H1 (cell line): ENCODE results near the gene KRTAP12-3. TPM values are rescaled to one million over a fixed set of nuclear protein-coding genes. Genes with fewer than 3 reads are reported as not detected.

Source experiments
- CTCF ChIA-PET: fragments of 300-600 bp; sonication (Branson Sonifier 250); formaldehyde crosslinking; loops from one replicate; lab custom pipeline; 2021; ENCODE audit not compliant: partially characterized antibody; lab: Charles Lee
- POLR2A ChIA-PET: fragments of 300-600 bp; sonication (Branson Sonifier 250); formaldehyde crosslinking; loops from one replicate; lab custom pipeline; 2021; ENCODE audit warnings: inconsistent platforms; ENCODE audit not compliant: partially characterized antibody; lab: Charles Lee
- DNase-seq, 2 experiments: peaks; one replicate each; pipeline versions ENCODE4 v3.0.0 to v3.0.0-alpha.2; 2010 to 2022; ENCODE audit warnings: low spot score in 2 of 2, low read depth in 1 of 2, mixed read lengths in 1 of 2
- FAIRE-seq: peaks from 2 replicates; lab custom pipeline; 2011; peaks lifted over from hg19 to GRCh38; lab: Jason Lieb, UNC
- H2AFZ ChIP-seq: 2 replicates; pipeline ENCODE4 v1.8.1; 2012; ENCODE audit warnings: low read length, inconsistent platforms
- H2AK5ac ChIP-seq: 2 replicates; pipeline ENCODE4 v1.6.1; 2013; ENCODE audit warnings: low read depth, low read length
- H2BK120ac ChIP-seq: replicated peaks from 2 replicates; pipeline ENCODE3; 2013; ENCODE audit warnings: low read depth, low read length, inconsistent platforms
- H2BK12ac ChIP-seq: 2 replicates; pipeline ENCODE4 v1.6.1; 2013; ENCODE audit warnings: low read depth, low read length
- H2BK15ac ChIP-seq: 2 replicates; pipeline ENCODE4 v1.6.1; 2013; ENCODE audit warnings: low read length
- H2BK20ac ChIP-seq: 2 replicates; pipeline ENCODE4 v1.6.1; 2013; ENCODE audit warnings: low read length
- H2BK5ac ChIP-seq: 2 replicates; pipeline ENCODE4 v1.6.1; 2013; ENCODE audit warnings: low read depth, low read length
- H3K14ac ChIP-seq: 2 replicates; pipeline ENCODE4 v1.6.1; 2013; ENCODE audit warnings: inconsistent platforms; ENCODE audit not compliant: insufficient read length
- H3K18ac ChIP-seq: 2 replicates; pipeline ENCODE4 v1.6.1; 2013; ENCODE audit warnings: low read length; ENCODE audit errors: extremely low read depth
- H3K23ac ChIP-seq: 2 replicates; pipeline ENCODE4 v1.6.1; 2013; ENCODE audit warnings: inconsistent platforms; ENCODE audit not compliant: insufficient read length
- H3K23me2 ChIP-seq: 2 replicates; pipeline ENCODE4 v1.6.1; 2013; ENCODE audit warnings: low read depth, low read length
- H3K27ac ChIP-seq: 2 replicates; pipeline ENCODE4 v1.6.1; 2011; ENCODE audit warnings: low read depth, low read length, inconsistent platforms
- H3K27me3 ChIP-seq, 4 experiments: replicated peaks in 1 of 4; 1 replicate in 1 of 4; 2 replicates in 3 of 4; pipeline versions ENCODE4 v1.6.1 to v1.8.1; 2011 to 2013; ENCODE audit warnings: low read length in 3 of 4, mild to moderate bottlenecking in 3 of 4, inconsistent platforms in 2 of 4, mixed read lengths in 2 of 4, moderate library complexity in 1 of 4; ENCODE audit not compliant: control insufficient read depth in 3 of 4, insufficient read depth in 3 of 4; ENCODE audit errors: extremely low read depth in 1 of 4
- H3K36me3 ChIP-seq, 4 experiments: 2 replicates each; pipeline versions ENCODE4 v1.6.1 to v1.8.1; 2011 to 2013; ENCODE audit warnings: mild to moderate bottlenecking in 4 of 4, low read length in 3 of 4, moderate library complexity in 2 of 4, control low read depth in 1 of 4, inconsistent platforms in 1 of 4; ENCODE audit not compliant: insufficient read depth in 4 of 4, control insufficient read depth in 2 of 4
- H3K4ac ChIP-seq: replicated peaks from 2 replicates; pipeline ENCODE3; 2013; ENCODE audit warnings: low read length, low read depth, mixed read lengths, inconsistent platforms; ENCODE audit not compliant: insufficient read length
- H3K4me1 ChIP-seq, 4 experiments: replicated peaks in 1 of 4; 1 replicate in 1 of 4; 2 replicates in 3 of 4; pipeline versions ENCODE4 v1.6.1 to v1.8.1; 2011 to 2013; ENCODE audit warnings: low read length in 3 of 4, inconsistent platforms in 2 of 4, mixed read lengths in 1 of 4; ENCODE audit not compliant: insufficient read depth in 4 of 4, control insufficient read depth in 3 of 4
- H3K4me2 ChIP-seq, 2 experiments: 2 replicates each; pipeline versions ENCODE4 v1.6.1 to v1.8.1; 2011 to 2013; ENCODE audit warnings: low read depth in 2 of 2, low read length in 2 of 2, control low read depth in 1 of 2, inconsistent platforms in 1 of 2, mild to moderate bottlenecking in 1 of 2; ENCODE audit not compliant: insufficient read depth in 1 of 2
- H3K4me3 ChIP-seq, 4 experiments: fragments of 200-600, 300-600 bp in 1 of 4; sonication (generic), shearing (Covaris generic), sonication (Bioruptor Twin) in 1 of 4; 2 replicates each; pipeline versions ENCODE4 v1.5.1 to v1.8.1; 2011 to 2016; ENCODE audit warnings: low read length in 4 of 4, low read depth in 3 of 4, control low read depth in 2 of 4, inconsistent platforms in 2 of 4, mild to moderate bottlenecking in 2 of 4, mixed read lengths in 1 of 4, moderate library complexity in 1 of 4; ENCODE audit not compliant: insufficient read depth in 2 of 4; ENCODE audit errors: extremely low read depth in 1 of 4
- H3K56ac ChIP-seq: replicated peaks from 2 replicates; pipeline ENCODE3; 2013; ENCODE audit warnings: low read depth, mild to moderate bottlenecking, mixed read lengths, low read length, inconsistent platforms; ENCODE audit not compliant: insufficient read length
- H3K79me1 ChIP-seq: 2 replicates; pipeline ENCODE4 v1.6.1; 2013; ENCODE audit warnings: low read depth, low read length, control low read depth
- H3K79me2 ChIP-seq, 2 experiments: 2 replicates each; pipeline versions ENCODE4 v1.6.1 to v1.8.1; 2012 to 2013; ENCODE audit warnings: low read length in 2 of 2, mild to moderate bottlenecking in 2 of 2, inconsistent platforms in 1 of 2; ENCODE audit not compliant: insufficient read depth in 2 of 2, control insufficient read depth in 1 of 2
- H3K9ac ChIP-seq, 4 experiments: replicated peaks in 1 of 4; 1 replicate in 1 of 4; 2 replicates in 3 of 4; pipeline versions ENCODE4 v1.6.1 to v1.8.1; 2011 to 2013; ENCODE audit warnings: low read depth in 3 of 4, low read length in 3 of 4, control low read depth in 2 of 4, mild to moderate bottlenecking in 2 of 4, moderate library complexity in 2 of 4, inconsistent platforms in 1 of 4; ENCODE audit errors: extremely low read depth in 1 of 4
- H3K9me3 ChIP-seq, 2 experiments: 2 replicates each; pipeline versions ENCODE4 v1.6.1 to v1.8.1; 2012 to 2013; ENCODE audit warnings: mild to moderate bottlenecking in 2 of 2, moderate library complexity in 2 of 2, control low read depth in 1 of 2, inconsistent platforms in 1 of 2, low read depth in 1 of 2, low read length in 1 of 2, mixed read lengths in 1 of 2; ENCODE audit not compliant: insufficient read depth in 2 of 2
- H4K20me1 ChIP-seq, 2 experiments: replicated peaks in 1 of 2; 2 replicates each; pipeline versions ENCODE3 to v1.8.1; 2011 to 2013; ENCODE audit warnings: inconsistent platforms in 2 of 2, low read length in 2 of 2, mild to moderate bottlenecking in 1 of 2; ENCODE audit not compliant: insufficient read depth in 2 of 2, control insufficient read depth in 1 of 2
- H4K5ac ChIP-seq: 2 replicates; pipeline ENCODE4 v1.6.1; 2013; ENCODE audit warnings: low read length, low read depth, mixed read lengths, inconsistent platforms; ENCODE audit not compliant: insufficient read length
- H4K8ac ChIP-seq: 2 replicates; pipeline ENCODE4 v1.8.0; 2013; ENCODE audit warnings: mild to moderate bottlenecking, moderate library complexity, low read length, inconsistent platforms; ENCODE audit not compliant: insufficient read depth; ENCODE audit errors: extremely low read depth
- H4K91ac ChIP-seq: replicated peaks from 2 replicates; pipeline ENCODE3; 2013; ENCODE audit warnings: low read length, mixed read lengths, inconsistent platforms; ENCODE audit not compliant: insufficient read length
- ATF3 ChIP-seq: IDR thresholded peaks from 2 replicates; pipeline ENCODE4 v1.6.1; 2011; ENCODE audit warnings: low read depth, mild to moderate bottlenecking, low read length; ENCODE audit not compliant: insufficient read depth
- BCL11A ChIP-seq, 2 experiments: IDR thresholded peaks; one replicate each; pipeline ENCODE4 v1.6.1; 2011; ENCODE audit warnings: low read depth in 2 of 2, low read length in 2 of 2, mild to moderate bottlenecking in 2 of 2
- CEBPB ChIP-seq: IDR thresholded peaks from 2 replicates; pipeline ENCODE4 v1.6.1; 2012; ENCODE audit warnings: low read depth, low read length
- CHD2 ChIP-seq: IDR thresholded peaks from 2 replicates; pipeline ENCODE4 v1.6.1; 2012; ENCODE audit warnings: low read length, improper control_type of control experiment
- CTCF ChIP-seq, 3 experiments: IDR thresholded peaks; 1 replicate in 2 of 3; 2 replicates in 1 of 3; pipeline versions ENCODE4 v1.5.1 to v1.6.1; 2011; ENCODE audit warnings: low read length in 3 of 3, mild to moderate bottlenecking in 3 of 3, inconsistent platforms in 2 of 3, low read depth in 1 of 3, moderate library complexity in 1 of 3; ENCODE audit not compliant: insufficient read depth in 1 of 3; ENCODE audit errors: control extremely low read depth in 1 of 3
- E2F6 ChIP-seq: IDR thresholded peaks from 2 replicates; pipeline ENCODE4 v1.6.1; 2012; ENCODE audit warnings: inconsistent platforms
- GABPA ChIP-seq: IDR thresholded peaks from 2 replicates; pipeline ENCODE4 v1.6.1; 2011; ENCODE audit warnings: mild to moderate bottlenecking, low read length, moderate library complexity, borderline replicate concordance; ENCODE audit not compliant: insufficient read depth
- RXRA ChIP-seq: IDR thresholded peaks from 2 replicates; pipeline ENCODE4 v1.6.1; 2011; ENCODE audit warnings: low read depth, mild to moderate bottlenecking, low read length, moderate library complexity; ENCODE audit not compliant: insufficient read depth
- SIRT6 ChIP-seq: IDR thresholded peaks from one replicate; pipeline ENCODE4 v1.7.1; 2012; ENCODE audit warnings: low read length, inconsistent platforms
- SP2 ChIP-seq: IDR thresholded peaks from 2 replicates; pipeline ENCODE4 v1.6.1; 2012; ENCODE audit warnings: mild to moderate bottlenecking, low read length, inconsistent platforms
- WGBS, 2 experiments: shearing (Covaris generic) in 1 of 2; methylation state at CpG; one replicate each; pipeline versions ENCODE4 v1.1.6 to v1.1.7; 2013 to 2015; ENCODE audit warnings: low lambda C conversion rate in 2 of 2, mixed read lengths in 2 of 2, inconsistent platforms in 1 of 2, low coverage in 1 of 2, missing lambda C conversion rate in 1 of 2; ENCODE audit not compliant: insufficient replicate concordance in 2 of 2, insufficient coverage in 1 of 2, insufficient read length in 1 of 2; ENCODE audit errors: extremely low coverage in 1 of 2, missing lambda C conversion rate in 1 of 2; 5-methylcytosine and 5-hydroxymethylcytosine counted together
- polyA plus RNA-seq, 7 experiments: library from polyadenylated mRNA; depleted of rRNA in 3 of 7; stranded (reverse) in 5 of 7; unstranded in 2 of 7; fragments of >200 nt in 5 of 7; fragments of 200-250 nt in 2 of 7; gene quantifications; 1 replicate in 5 of 7; 2 replicates in 1 of 7; 4 replicates in 1 of 7; pipeline versions ENCODE4 v1.2.1 to v1.2.3, GENCODE V29; 2011 to 2013; ENCODE audit warnings: missing spikeins in 2 of 7, mixed read lengths in 2 of 7
- total RNA-seq: library from RNA; stranded (reverse); fragmentation: NEBNext Ultra II Directional; extraction: Animal tissue kit (Norgen Biotek cat#: 25700); gene quantifications from 2 replicates; pipeline ENCODE4 v1.2.1, GENCODE V29; 2021

The KRTAP12-3 gene
- total and polyA plus RNA-seq, 2 of the 8 experiments (the other 6 are each of a cell fraction or from before 2014, with no cell fraction given): not detected

GRCh38 chr21:44643741-44644310 lies 13.9 kb upstream of the KRTAP12-3 start:
- no peak overlapping the region for H3K4ac ChIP-seq
- H3K23ac ChIP-seq: no peak overlapping the region
- no peak overlapping the region for H3K27ac ChIP-seq
- H2BK15ac ChIP-seq: no peak overlapping the region
- H3K14ac ChIP-seq: no peak overlapping the region
- no peak overlapping the region for H4K5ac ChIP-seq
- H3K23me2 ChIP-seq: no peaks in the 10 kb centered on the region; the same call in 1 of the 2 replicates
- no peaks in the 10 kb centered on the region; the same call in 1 of the 2 replicates for H3K79me1 ChIP-seq
- H2BK5ac ChIP-seq: no peak overlapping the region
- H2BK12ac ChIP-seq: no peak overlapping the region
- no peak overlapping the region for H3K18ac ChIP-seq
- no peak overlapping the region for H3K4me2 ChIP-seq
- no peak for DNase-seq
- 75% methylated on average over 14 of the region's 14 CpGs; no CpG with 5 or more reads in 1 of the 2 experiments for WGBS, 2 experiments
- no peaks in the 10 kb centered on the region for H4K20me1 ChIP-seq
- no peak overlapping the region for H2AK5ac ChIP-seq
- no peak overlapping the region for H3K4me3 ChIP-seq
- H2AFZ ChIP-seq: no peak overlapping the region
- no peak overlapping the region for H4K8ac ChIP-seq
- H3K27me3 ChIP-seq: no peaks in the 10 kb centered on the region
- H3K9me3 ChIP-seq: peaks cover 3 to 8% of the 10 kb centered on the region in 2 experiments; a peak in 3 of 4 replicates
- H3K79me2 ChIP-seq: no peaks in the 10 kb centered on the region
- CTCF ChIA-PET: no interaction called here
- no peak overlapping the region for H2BK120ac ChIP-seq
- no peak overlapping the region for H3K9ac ChIP-seq
- no peak overlapping the region for H3K56ac ChIP-seq
- no peak for FAIRE-seq
- H2BK20ac ChIP-seq: no peak overlapping the region
- no peak overlapping the region for H4K91ac ChIP-seq
- H3K4me1 ChIP-seq: peaks cover 0 to 14% (median 4%) of the 10 kb centered on the region in 4 experiments; a peak in 3 of 7 replicates
- POLR2A ChIA-PET: no interaction called here
- H3K36me3 ChIP-seq: no peaks in the 10 kb centered on the region
- no peak for TF ChIP-seq CEBPB
- no peak for TF ChIP-seq ATF3
- TF ChIP-seq CHD2: no peak
- TF ChIP-seq BCL11A (IDR thresholded peaks at IDR 0.05; ENCODE audit: low read depth in 2 of 2, low read length in 2 of 2): no peak
- TF ChIP-seq E2F6: no peak
- no peak for TF ChIP-seq CTCF (IDR thresholded peaks at IDR 0.05; ENCODE audit: control extremely low read depth in 1 of 3, insufficient read depth in 1 of 3, low read depth in 1 of 3, low read length in 3 of 3)
- no peak for TF ChIP-seq GABPA
- no peak for TF ChIP-seq SP2
- no peak for TF ChIP-seq SIRT6
- no peak for TF ChIP-seq RXRA
